NB4 (cell line): Measurements from ENCODE around the gene FSTL5.

Experiments
- DNase-seq: peaks from one replicate; pipeline ENCODE4 v3.0.0; 2010; ENCODE audit warnings: low read depth
- H3K4me3 ChIP-seq: one replicate; pipeline ENCODE4 v1.5.1; 2011; ENCODE audit warnings: mild to moderate bottlenecking, low read depth, low read length, moderate library complexity
- CTCF ChIP-seq: IDR thresholded peaks from one replicate; pipeline ENCODE4 v1.5.1; 2012; ENCODE audit warnings: low read depth, low read length
- MAX ChIP-seq: IDR thresholded peaks from 2 replicates; pipeline ENCODE4 v1.6.1; 2011; ENCODE audit warnings: low read depth, low read length
- MYC ChIP-seq: IDR thresholded peaks from 2 replicates; pipeline ENCODE4 v1.6.1; 2011; ENCODE audit warnings: low read depth, low read length
- POLR2A ChIP-seq: IDR thresholded peaks from 2 replicates; pipeline ENCODE4 v1.6.1; 2011; ENCODE audit warnings: mild to moderate bottlenecking; ENCODE audit not compliant: insufficient read length; ENCODE audit errors: extremely low read depth

FSTL5 gene

GRCh38 chr4:161850631-161851030 lies 313.2 kb downstream of the FSTL5 start:
- TF ChIP-seq POLR2A (no peak), MAX (no peak), CTCF (no peak)
- H3K4me3 ChIP-seq = no peak overlapping the region
- no peak for DNase-seq

GRCh38 chr4:161841759-161842158 lies 322.0 kb downstream of the FSTL5 start:
- no peak for TF ChIP-seq POLR2A
- DNase-seq = no peak

GRCh38 chr4:161829591-161829990 lies 334.2 kb downstream of the FSTL5 start:
- DNase-seq = no peak
- H3K4me3 ChIP-seq = no peak overlapping the region
- TF ChIP-seq CTCF (no peak), MAX (no peak), MYC (no peak), POLR2A (no peak)

More at GRCh38 chr4:161841759-161842158, 322.0 kb downstream of the FSTL5 start:
- H3K4me3 ChIP-seq = no peak overlapping the region

GRCh38 chr4:161828061-161828460 lies 335.7 kb downstream of the FSTL5 start:
- H3K4me3 ChIP-seq = no peak overlapping the region
- TF ChIP-seq POLR2A (no peak), MAX (no peak), MYC (no peak), CTCF (no peak)
- no peak for DNase-seq

- DNase-seq = no peak
- TF ChIP-seq MYC (no peak), CTCF (no peak), MAX (no peak), POLR2A (no peak)
Observed at GRCh38 chr4:161827013-161827412, 336.8 kb downstream of the FSTL5 start.

GRCh38 chr4:161823450-161823849 lies 340.4 kb downstream of the FSTL5 start:
- TF ChIP-seq MYC (no peak), CTCF (no peak), POLR2A (no peak), MAX (no peak)
- no peak overlapping the region for H3K4me3 ChIP-seq
- DNase-seq = no peak

More at GRCh38 chr4:161827013-161827412, 336.8 kb downstream of the FSTL5 start:
- H3K4me3 ChIP-seq = no peak overlapping the region
